HG02885 (cell line): ENCODE measurements around the gene APOBEC4.
A peak's percentile ranks its signal among the peaks of the same experiment; 100 is the strongest.

ENCODE experiments used
- ATAC-seq: cut with Tn5 transposase; IDR thresholded peaks from one replicate; pipeline ENCODE4 v1.9.1; 2021; ENCODE audit warnings: mild to moderate bottlenecking; ENCODE audit not compliant: unreplicated experiment, poor library complexity

The APOBEC4 gene

GRCh38 chr1:183607322-183607980 lies 45.7 kb downstream of the APOBEC4 start:
- no peak for ATAC-seq

DNA sequence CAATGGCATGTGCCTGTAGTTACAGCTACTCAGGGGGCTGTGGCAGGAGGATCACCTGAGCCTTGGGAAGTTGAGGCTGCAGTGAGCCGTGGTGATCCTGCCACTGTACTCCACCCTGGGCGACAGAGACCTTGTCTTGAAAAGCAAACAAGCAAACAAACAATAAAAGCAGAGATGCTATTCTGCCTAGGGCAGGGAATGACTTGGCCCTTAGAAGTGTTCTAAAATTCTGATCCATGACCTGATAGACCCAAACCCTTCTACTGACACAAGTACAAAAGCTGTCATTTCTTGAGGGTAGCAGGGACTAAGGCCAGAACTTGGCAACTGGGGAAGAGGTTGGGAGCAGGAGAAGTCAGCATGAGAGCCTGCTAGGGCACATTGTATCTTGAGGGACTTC lies 47.2 kb downstream of the APOBEC4 start:
- no peak for ATAC-seq

DNA sequence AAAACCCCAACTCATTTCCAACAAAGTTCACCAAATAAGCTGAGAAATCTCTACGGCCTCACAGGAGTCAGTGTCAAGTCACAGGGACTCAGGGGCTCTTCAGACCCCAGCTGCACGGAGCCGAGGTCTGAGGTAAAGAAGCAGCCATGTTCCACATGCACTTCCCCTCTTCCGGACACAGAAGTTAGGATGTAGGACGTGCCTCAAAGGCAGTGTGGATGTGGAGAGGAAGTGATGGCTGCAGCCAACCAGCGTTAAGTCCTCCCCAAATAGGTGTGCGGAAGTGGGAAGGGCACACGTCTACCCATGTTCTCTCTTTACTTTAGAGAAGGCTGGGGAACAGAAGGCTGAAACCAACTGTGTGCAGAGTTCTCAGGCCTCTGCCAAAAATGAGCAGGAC lies 48.3 kb downstream of the APOBEC4 start:
- peak; percentile 46 for ATAC-seq

GRCh38 chr1:183604038-183604808 lies 48.9 kb downstream of the APOBEC4 start:
- ATAC-seq: peak; percentile 65

- no peak for ATAC-seq
These were observed 50.6 kb downstream of the APOBEC4 start for GRCh38 chr1:183602510-183602909.

GRCh38 chr1:183600634-183601033 lies 52.5 kb downstream of the APOBEC4 start:
- no peak for ATAC-seq

GRCh38 chr1:183600136-183600535 lies 53.0 kb downstream of the APOBEC4 start:
- no peak for ATAC-seq

DNA sequence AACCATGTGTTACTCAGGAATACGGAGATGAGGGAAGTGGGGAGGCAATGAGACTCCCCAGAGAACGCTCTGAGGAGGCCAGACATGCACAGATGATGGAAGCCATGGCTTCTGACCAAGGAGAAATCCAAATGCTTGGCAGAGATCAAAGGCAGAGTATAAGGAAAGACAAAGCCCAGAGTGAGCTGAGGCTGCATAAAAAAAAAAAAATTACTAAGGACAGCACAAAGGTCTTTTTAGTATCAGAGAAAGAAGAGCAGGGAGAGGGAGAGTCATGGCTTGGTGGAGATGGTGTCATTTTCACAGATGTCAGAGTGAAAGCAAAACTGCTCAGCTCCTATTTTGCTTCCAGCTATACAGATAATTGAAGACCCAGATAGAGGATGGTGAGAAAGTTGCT lies 54.7 kb downstream of the APOBEC4 start:
- ATAC-seq: peak; percentile 70

DNA sequence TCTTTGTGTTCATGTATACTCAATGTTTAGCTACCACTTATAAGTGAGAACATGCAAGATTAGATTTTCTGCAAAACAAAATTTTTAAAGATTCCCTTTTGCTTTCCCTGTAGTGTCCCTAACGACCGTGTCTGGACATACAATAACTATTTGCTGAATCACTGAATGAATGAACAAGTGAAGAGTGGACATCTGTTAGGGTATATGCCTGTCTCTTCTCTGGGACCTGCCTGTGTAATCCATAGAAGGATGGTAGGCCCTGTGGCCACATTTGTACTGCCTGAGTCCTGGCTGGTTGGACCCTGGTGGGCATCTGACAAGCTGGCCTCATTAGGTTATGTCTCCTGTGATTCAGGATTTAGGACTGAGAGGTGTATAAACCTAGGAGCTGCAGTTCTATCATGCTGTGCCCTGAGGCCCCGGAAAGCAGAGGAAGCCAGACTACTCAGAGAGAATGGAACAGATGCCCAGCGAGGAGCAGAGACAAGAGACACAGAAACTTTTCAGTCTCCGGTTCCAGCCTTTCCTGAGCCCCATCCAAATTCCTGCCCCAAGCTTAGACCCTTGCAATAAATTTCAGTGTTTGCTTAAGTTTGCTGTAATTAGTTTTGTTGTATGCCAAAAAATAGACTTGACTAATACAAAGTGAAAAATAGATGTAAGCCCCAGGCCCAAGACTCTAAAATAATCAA lies 55.3 kb downstream of the APOBEC4 start:
- no peak for ATAC-seq

- no peak for ATAC-seq
These were observed 56.6 kb downstream of the APOBEC4 start for GRCh38 chr1:183596500-183596899.
